H1 (cell line): ENCODE data around the gene CMTM3. TPM values are rescaled to one million over a fixed set of nuclear protein-coding genes. Genes with fewer than 3 reads are reported as not detected.

Experiments
- CTCF ChIA-PET: fragments of 300-600 bp; sonication (Branson Sonifier 250); formaldehyde crosslinking; loops from one replicate; lab custom pipeline; 2021; ENCODE audit not compliant: partially characterized antibody; lab: Charles Lee
- POLR2A ChIA-PET: fragments of 300-600 bp; sonication (Branson Sonifier 250); formaldehyde crosslinking; loops from one replicate; lab custom pipeline; 2021; ENCODE audit warnings: inconsistent platforms; ENCODE audit not compliant: partially characterized antibody; lab: Charles Lee
- DNase-seq, 2 experiments: peaks; one replicate each; pipeline versions ENCODE4 v3.0.0 to v3.0.0-alpha.2; 2010 to 2022; ENCODE audit warnings: low spot score in 2 of 2, low read depth in 1 of 2, mixed read lengths in 1 of 2
- FAIRE-seq: peaks from 2 replicates; lab custom pipeline; 2011; peaks lifted over from hg19 to GRCh38; lab: Jason Lieb, UNC
- H2AFZ ChIP-seq: 2 replicates; pipeline ENCODE4 v1.8.1; 2012; ENCODE audit warnings: low read length, inconsistent platforms
- H2AK5ac ChIP-seq: 2 replicates; pipeline ENCODE4 v1.6.1; 2013; ENCODE audit warnings: low read depth, low read length
- H2BK120ac ChIP-seq: replicated peaks from 2 replicates; pipeline ENCODE3; 2013; ENCODE audit warnings: low read depth, low read length, inconsistent platforms
- H2BK12ac ChIP-seq: 2 replicates; pipeline ENCODE4 v1.6.1; 2013; ENCODE audit warnings: low read depth, low read length
- H2BK15ac ChIP-seq: 2 replicates; pipeline ENCODE4 v1.6.1; 2013; ENCODE audit warnings: low read length
- H2BK20ac ChIP-seq: 2 replicates; pipeline ENCODE4 v1.6.1; 2013; ENCODE audit warnings: low read length
- H2BK5ac ChIP-seq: 2 replicates; pipeline ENCODE4 v1.6.1; 2013; ENCODE audit warnings: low read depth, low read length
- H3K14ac ChIP-seq: 2 replicates; pipeline ENCODE4 v1.6.1; 2013; ENCODE audit warnings: inconsistent platforms; ENCODE audit not compliant: insufficient read length
- H3K18ac ChIP-seq: 2 replicates; pipeline ENCODE4 v1.6.1; 2013; ENCODE audit warnings: low read length; ENCODE audit errors: extremely low read depth
- H3K23ac ChIP-seq: 2 replicates; pipeline ENCODE4 v1.6.1; 2013; ENCODE audit warnings: inconsistent platforms; ENCODE audit not compliant: insufficient read length
- H3K23me2 ChIP-seq: 2 replicates; pipeline ENCODE4 v1.6.1; 2013; ENCODE audit warnings: low read depth, low read length
- H3K27ac ChIP-seq: 2 replicates; pipeline ENCODE4 v1.6.1; 2011; ENCODE audit warnings: low read depth, low read length, inconsistent platforms
- H3K27me3 ChIP-seq, 4 experiments: replicated peaks in 1 of 4; 1 replicate in 1 of 4; 2 replicates in 3 of 4; pipeline versions ENCODE4 v1.6.1 to v1.8.1; 2011 to 2013; ENCODE audit warnings: low read length in 3 of 4, mild to moderate bottlenecking in 3 of 4, inconsistent platforms in 2 of 4, mixed read lengths in 2 of 4, moderate library complexity in 1 of 4; ENCODE audit not compliant: control insufficient read depth in 3 of 4, insufficient read depth in 3 of 4; ENCODE audit errors: extremely low read depth in 1 of 4
- H3K36me3 ChIP-seq, 4 experiments: 2 replicates each; pipeline versions ENCODE4 v1.6.1 to v1.8.1; 2011 to 2013; ENCODE audit warnings: mild to moderate bottlenecking in 4 of 4, low read length in 3 of 4, moderate library complexity in 2 of 4, control low read depth in 1 of 4, inconsistent platforms in 1 of 4; ENCODE audit not compliant: insufficient read depth in 4 of 4, control insufficient read depth in 2 of 4
- H3K4ac ChIP-seq: replicated peaks from 2 replicates; pipeline ENCODE3; 2013; ENCODE audit warnings: low read length, low read depth, mixed read lengths, inconsistent platforms; ENCODE audit not compliant: insufficient read length
- H3K4me1 ChIP-seq, 4 experiments: replicated peaks in 1 of 4; 1 replicate in 1 of 4; 2 replicates in 3 of 4; pipeline versions ENCODE4 v1.6.1 to v1.8.1; 2011 to 2013; ENCODE audit warnings: low read length in 3 of 4, inconsistent platforms in 2 of 4, mixed read lengths in 1 of 4; ENCODE audit not compliant: insufficient read depth in 4 of 4, control insufficient read depth in 3 of 4
- H3K4me2 ChIP-seq, 2 experiments: 2 replicates each; pipeline versions ENCODE4 v1.6.1 to v1.8.1; 2011 to 2013; ENCODE audit warnings: low read depth in 2 of 2, low read length in 2 of 2, control low read depth in 1 of 2, inconsistent platforms in 1 of 2, mild to moderate bottlenecking in 1 of 2; ENCODE audit not compliant: insufficient read depth in 1 of 2
- H3K4me3 ChIP-seq, 4 experiments: fragments of 200-600, 300-600 bp in 1 of 4; sonication (generic), shearing (Covaris generic), sonication (Bioruptor Twin) in 1 of 4; 2 replicates each; pipeline versions ENCODE4 v1.5.1 to v1.8.1; 2011 to 2016; ENCODE audit warnings: low read length in 4 of 4, low read depth in 3 of 4, control low read depth in 2 of 4, inconsistent platforms in 2 of 4, mild to moderate bottlenecking in 2 of 4, mixed read lengths in 1 of 4, moderate library complexity in 1 of 4; ENCODE audit not compliant: insufficient read depth in 2 of 4; ENCODE audit errors: extremely low read depth in 1 of 4
- H3K56ac ChIP-seq: replicated peaks from 2 replicates; pipeline ENCODE3; 2013; ENCODE audit warnings: low read depth, mild to moderate bottlenecking, mixed read lengths, low read length, inconsistent platforms; ENCODE audit not compliant: insufficient read length
- H3K79me1 ChIP-seq: 2 replicates; pipeline ENCODE4 v1.6.1; 2013; ENCODE audit warnings: low read depth, low read length, control low read depth
- H3K79me2 ChIP-seq, 2 experiments: 2 replicates each; pipeline versions ENCODE4 v1.6.1 to v1.8.1; 2012 to 2013; ENCODE audit warnings: low read length in 2 of 2, mild to moderate bottlenecking in 2 of 2, inconsistent platforms in 1 of 2; ENCODE audit not compliant: insufficient read depth in 2 of 2, control insufficient read depth in 1 of 2
- H3K9ac ChIP-seq, 4 experiments: replicated peaks in 1 of 4; 1 replicate in 1 of 4; 2 replicates in 3 of 4; pipeline versions ENCODE4 v1.6.1 to v1.8.1; 2011 to 2013; ENCODE audit warnings: low read depth in 3 of 4, low read length in 3 of 4, control low read depth in 2 of 4, mild to moderate bottlenecking in 2 of 4, moderate library complexity in 2 of 4, inconsistent platforms in 1 of 4; ENCODE audit errors: extremely low read depth in 1 of 4
- H3K9me3 ChIP-seq, 2 experiments: 2 replicates each; pipeline versions ENCODE4 v1.6.1 to v1.8.1; 2012 to 2013; ENCODE audit warnings: mild to moderate bottlenecking in 2 of 2, moderate library complexity in 2 of 2, control low read depth in 1 of 2, inconsistent platforms in 1 of 2, low read depth in 1 of 2, low read length in 1 of 2, mixed read lengths in 1 of 2; ENCODE audit not compliant: insufficient read depth in 2 of 2
- H4K20me1 ChIP-seq, 2 experiments: replicated peaks in 1 of 2; 2 replicates each; pipeline versions ENCODE3 to v1.8.1; 2011 to 2013; ENCODE audit warnings: inconsistent platforms in 2 of 2, low read length in 2 of 2, mild to moderate bottlenecking in 1 of 2; ENCODE audit not compliant: insufficient read depth in 2 of 2, control insufficient read depth in 1 of 2
- H4K5ac ChIP-seq: 2 replicates; pipeline ENCODE4 v1.6.1; 2013; ENCODE audit warnings: low read length, low read depth, mixed read lengths, inconsistent platforms; ENCODE audit not compliant: insufficient read length
- H4K8ac ChIP-seq: 2 replicates; pipeline ENCODE4 v1.8.0; 2013; ENCODE audit warnings: mild to moderate bottlenecking, moderate library complexity, low read length, inconsistent platforms; ENCODE audit not compliant: insufficient read depth; ENCODE audit errors: extremely low read depth
- H4K91ac ChIP-seq: replicated peaks from 2 replicates; pipeline ENCODE3; 2013; ENCODE audit warnings: low read length, mixed read lengths, inconsistent platforms; ENCODE audit not compliant: insufficient read length
- KDM4A ChIP-seq: IDR thresholded peaks from one replicate; pipeline ENCODE4 v1.7.1; 2012; ENCODE audit warnings: low read depth, mild to moderate bottlenecking, moderate library complexity, low read length, inconsistent platforms; ENCODE audit not compliant: severe bottlenecking
- RNF2 ChIP-seq: fragments of 200-900, 300-1000 bp; sonication (generic); IDR thresholded peaks from 2 replicates; pipeline ENCODE4 v1.7.1; 2016; ENCODE audit warnings: borderline replicate concordance, low read depth, mild to moderate bottlenecking, antibody characterized with exemption, low read length; ENCODE audit not compliant: poor library complexity, severe bottlenecking; ENCODE audit errors: missing control alignments
- SIN3A ChIP-seq, 2 experiments: IDR thresholded peaks in 1 of 2; conservative IDR thresholded peaks in 1 of 2; 2 replicates each; pipeline ENCODE4 v1.6.1; 2011 to 2012; ENCODE audit warnings: low read length in 2 of 2, improper control_type of control experiment in 1 of 2, low read depth in 1 of 2, mild to moderate bottlenecking in 1 of 2
- WGBS, 2 experiments: shearing (Covaris generic) in 1 of 2; methylation state at CpG; one replicate each; pipeline versions ENCODE4 v1.1.6 to v1.1.7; 2013 to 2015; ENCODE audit warnings: low lambda C conversion rate in 2 of 2, mixed read lengths in 2 of 2, inconsistent platforms in 1 of 2, low coverage in 1 of 2, missing lambda C conversion rate in 1 of 2; ENCODE audit not compliant: insufficient replicate concordance in 2 of 2, insufficient coverage in 1 of 2, insufficient read length in 1 of 2; ENCODE audit errors: extremely low coverage in 1 of 2, missing lambda C conversion rate in 1 of 2; 5-methylcytosine and 5-hydroxymethylcytosine counted together
- polyA plus RNA-seq, 7 experiments: library from polyadenylated mRNA; depleted of rRNA in 3 of 7; stranded (reverse) in 5 of 7; unstranded in 2 of 7; fragments of >200 nt in 5 of 7; fragments of 200-250 nt in 2 of 7; gene quantifications; 1 replicate in 5 of 7; 2 replicates in 1 of 7; 4 replicates in 1 of 7; pipeline versions ENCODE4 v1.2.1 to v1.2.3, GENCODE V29; 2011 to 2013; ENCODE audit warnings: missing spikeins in 2 of 7, mixed read lengths in 2 of 7
- total RNA-seq: library from RNA; stranded (reverse); fragmentation: NEBNext Ultra II Directional; extraction: Animal tissue kit (Norgen Biotek cat#: 25700); gene quantifications from 2 replicates; pipeline ENCODE4 v1.2.1, GENCODE V29; 2021

CMTM3 gene
- total and polyA plus RNA-seq, 2 of the 8 experiments (the other 6 are each of a cell fraction or from before 2014, with no cell fraction given): 24.7 to 24.8 TPM

DNA sequence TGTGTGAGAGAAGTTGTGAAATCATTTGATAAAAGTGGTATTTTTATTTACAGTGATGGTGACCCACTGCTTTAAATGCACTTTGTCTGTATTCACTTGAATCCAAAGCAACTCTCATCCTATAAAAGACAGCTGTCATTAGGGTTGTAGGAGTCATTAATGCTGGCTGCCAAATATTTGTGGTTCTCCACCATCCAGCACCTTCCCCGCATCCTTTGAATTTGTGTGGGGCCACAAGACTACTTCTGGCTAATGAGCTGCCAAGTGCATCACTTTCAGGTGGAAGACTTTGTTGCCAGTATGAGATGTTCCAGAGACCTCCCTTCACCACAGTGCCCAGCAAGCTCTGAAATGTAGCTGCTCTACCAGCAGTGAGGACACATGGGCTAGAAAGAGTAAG lies 43.4 kb downstream of the CMTM3 start:
- H2BK120ac ChIP-seq: no peak overlapping the region
- H3K27ac ChIP-seq: no peak overlapping the region
- no peak overlapping the region for H4K91ac ChIP-seq
- WGBS, 2 experiments: 94% methylated on average over 1 of the region's 1 CpG; no CpG with 5 or more reads in 1 of the 2 experiments
- H3K18ac ChIP-seq: no peak overlapping the region
- no peaks in the 10 kb centered on the region for H3K9me3 ChIP-seq
- peaks cover 2% of the 10 kb centered on the region; the same call in 1 of the 2 replicates for H3K79me1 ChIP-seq
- FAIRE-seq (no peak), DNase-seq (no peak)
- no peak overlapping the region for H3K4me3 ChIP-seq
- H2AFZ ChIP-seq: no peak overlapping the region
- no peak overlapping the region for H3K56ac ChIP-seq
- H3K14ac ChIP-seq: no peak overlapping the region
- no peak overlapping the region for H3K4ac ChIP-seq
- no peak overlapping the region for H4K5ac ChIP-seq
- TF ChIP-seq KDM4A (no peak), SIN3A (conservative IDR thresholded peaks at IDR 0.05 in 1 of 2, IDR thresholded peaks at IDR 0.05 in 1 of 2; ENCODE audit: low read depth in 1 of 2, low read length in 2 of 2) (no peak), RNF2 (no peak)
- H2AK5ac ChIP-seq: no peak overlapping the region
- no peak overlapping the region for H2BK15ac ChIP-seq
- H3K23me2 ChIP-seq: no peaks in the 10 kb centered on the region
- H3K27me3 ChIP-seq: no peaks in the 10 kb centered on the region
- peaks cover 3 to 16% of the 10 kb centered on the region in 2 experiments; a peak in 2 of 4 replicates for H3K79me2 ChIP-seq
- H2BK20ac ChIP-seq: no peak overlapping the region
- POLR2A ChIA-PET: interaction anchor here (0.8 kb wide), 1 partner anchor 11 kb away, joined by 5 read pairs; no protein-coding TSS in a partner anchor
- H3K23ac ChIP-seq: no peak overlapping the region
- CTCF ChIA-PET: interaction anchor here (0.7 to 1.3 kb wide), 7 partner anchors 11 to 451 kb away, joined by 3 to 4 read pairs (median 3); no protein-coding TSS in a partner anchor
- peaks cover 0 to 5% of the 10 kb centered on the region in 2 experiments for H4K20me1 ChIP-seq
- no peak overlapping the region for H3K9ac ChIP-seq
- no peak overlapping the region for H2BK5ac ChIP-seq
- no peak overlapping the region for H2BK12ac ChIP-seq
- no peaks in the 10 kb centered on the region for H3K36me3 ChIP-seq
- H3K4me1 ChIP-seq: peaks cover 0 to 5% (median 4%) of the 10 kb centered on the region in 4 experiments; a peak in 3 of 7 replicates
- no peak overlapping the region for H4K8ac ChIP-seq
- H3K4me2 ChIP-seq: no peak overlapping the region
